GM12873 (cell line): ENCODE results near the gene PSTPIP2.

Experiments
- TF ChIP-seq, protein P1 (sequence below): IDR thresholded peaks from 2 replicates; pipeline ENCODE4 v1.5.1; 2012; ENCODE audit warnings: low read depth, mild to moderate bottlenecking, moderate library complexity, low read length, control low read depth; ENCODE audit not compliant: insufficient read depth; ENCODE audit errors: missing control alignments

PSTPIP2 gene

DNA sequence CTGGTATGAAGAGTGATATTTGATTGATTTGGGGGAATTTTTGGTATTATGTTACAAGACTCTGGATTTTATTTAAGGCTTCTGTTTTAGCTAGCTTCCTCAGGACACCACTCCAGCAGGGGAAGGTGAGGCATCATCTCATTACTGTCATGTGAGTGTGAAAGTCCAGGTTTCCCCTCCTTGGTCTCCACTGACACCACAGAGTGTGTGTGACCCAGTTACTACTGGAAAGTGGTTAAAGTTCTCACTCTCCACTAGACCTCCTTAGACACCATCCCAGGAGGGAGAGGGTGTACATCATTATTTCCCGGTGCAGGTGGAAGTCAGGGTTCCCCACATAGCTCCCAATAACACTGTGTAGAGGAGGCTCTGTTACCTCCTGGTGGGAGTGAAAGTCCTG is 69.1 kb downstream of the PSTPIP2 start:
- TF ChIP-seq, protein P1, sequence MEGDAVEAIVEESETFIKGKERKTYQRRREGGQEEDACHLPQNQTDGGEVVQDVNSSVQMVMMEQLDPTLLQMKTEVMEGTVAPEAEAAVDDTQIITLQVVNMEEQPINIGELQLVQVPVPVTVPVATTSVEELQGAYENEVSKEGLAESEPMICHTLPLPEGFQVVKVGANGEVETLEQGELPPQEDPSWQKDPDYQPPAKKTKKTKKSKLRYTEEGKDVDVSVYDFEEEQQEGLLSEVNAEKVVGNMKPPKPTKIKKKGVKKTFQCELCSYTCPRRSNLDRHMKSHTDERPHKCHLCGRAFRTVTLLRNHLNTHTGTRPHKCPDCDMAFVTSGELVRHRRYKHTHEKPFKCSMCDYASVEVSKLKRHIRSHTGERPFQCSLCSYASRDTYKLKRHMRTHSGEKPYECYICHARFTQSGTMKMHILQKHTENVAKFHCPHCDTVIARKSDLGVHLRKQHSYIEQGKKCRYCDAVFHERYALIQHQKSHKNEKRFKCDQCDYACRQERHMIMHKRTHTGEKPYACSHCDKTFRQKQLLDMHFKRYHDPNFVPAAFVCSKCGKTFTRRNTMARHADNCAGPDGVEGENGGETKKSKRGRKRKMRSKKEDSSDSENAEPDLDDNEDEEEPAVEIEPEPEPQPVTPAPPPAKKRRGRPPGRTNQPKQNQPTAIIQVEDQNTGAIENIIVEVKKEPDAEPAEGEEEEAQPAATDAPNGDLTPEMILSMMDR = no peak

DNA sequence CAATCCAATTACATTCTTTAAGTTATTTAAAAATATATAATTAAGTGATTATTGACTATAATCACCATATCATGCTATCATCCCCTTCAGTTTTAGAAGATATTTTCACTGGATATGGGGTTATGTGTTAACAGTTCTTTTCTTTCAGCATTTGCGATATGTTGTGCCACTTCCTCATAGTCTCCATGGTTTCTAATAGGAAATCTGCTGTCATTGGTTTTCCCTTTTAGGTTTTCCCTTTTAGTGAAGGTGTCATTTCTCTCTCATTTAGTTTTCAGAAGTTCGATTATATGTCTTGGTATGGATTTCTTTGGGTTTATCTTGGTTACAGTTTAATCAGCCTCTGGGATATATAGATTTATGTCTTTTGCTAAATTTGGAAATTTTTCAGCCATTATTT is 70.2 kb downstream of the PSTPIP2 start:
- TF ChIP-seq, protein P1 = no peak

DNA sequence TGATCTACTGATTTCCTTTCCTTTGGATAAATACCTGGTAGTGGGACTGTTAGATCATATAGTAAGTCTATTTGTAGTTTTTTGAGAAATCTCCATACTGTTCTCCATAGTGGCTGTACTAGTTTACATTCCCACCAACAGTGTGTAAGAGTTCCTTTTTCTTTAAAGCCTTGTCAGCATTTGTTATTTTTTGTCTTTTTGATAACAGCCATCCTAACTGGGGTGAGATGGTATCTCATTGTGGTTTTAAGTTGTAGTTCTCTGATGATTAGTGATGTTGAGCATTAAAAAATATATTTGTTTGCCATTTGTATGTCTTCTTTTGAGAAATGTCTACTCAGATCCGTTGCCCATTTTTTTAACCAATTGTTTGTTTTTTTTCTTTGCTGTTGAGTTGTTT is 71.0 kb downstream of the PSTPIP2 start:
- TF ChIP-seq, protein P1 = no peak

DNA sequence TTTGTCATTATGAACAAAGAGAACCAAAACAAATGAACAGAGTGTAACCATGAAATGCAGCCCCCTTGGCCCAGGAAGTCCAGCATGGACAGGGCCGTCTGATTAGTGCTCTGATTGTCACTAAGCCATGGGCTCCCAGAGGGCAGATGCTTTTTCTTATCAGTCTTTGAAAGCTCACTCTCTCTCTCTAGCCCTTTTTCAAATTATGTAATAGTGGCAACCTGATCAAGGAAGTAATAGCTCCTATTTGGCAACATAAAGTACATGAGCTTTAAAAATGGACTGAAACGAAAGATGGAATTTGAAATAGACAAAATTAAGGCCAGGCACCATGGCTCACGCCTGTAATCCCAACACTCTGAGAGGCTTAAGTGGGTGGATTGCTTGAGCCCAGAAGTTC is 72.5 kb downstream of the PSTPIP2 start:
- TF ChIP-seq, protein P1 = no peak

DNA sequence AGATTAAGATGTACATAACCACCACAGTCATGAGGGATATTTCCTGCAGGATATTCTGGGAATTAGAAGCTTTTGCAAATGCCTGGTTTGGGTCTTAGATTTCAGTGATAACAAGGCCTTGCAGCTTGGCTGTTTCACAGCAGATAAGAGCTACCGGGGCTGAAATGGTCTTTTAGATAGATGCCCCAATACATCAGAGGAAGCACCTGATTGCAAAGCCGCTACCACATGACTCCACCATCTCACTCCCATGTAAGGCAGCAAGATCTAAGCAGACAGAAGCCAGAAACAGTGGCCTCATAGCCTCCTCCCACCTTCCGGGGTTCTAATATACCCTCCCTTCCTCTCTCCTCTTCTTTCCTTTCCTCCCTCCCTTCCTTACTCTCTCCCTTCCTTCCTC is 73.8 kb downstream of the PSTPIP2 start:
- TF ChIP-seq, protein P1 = no peak

DNA sequence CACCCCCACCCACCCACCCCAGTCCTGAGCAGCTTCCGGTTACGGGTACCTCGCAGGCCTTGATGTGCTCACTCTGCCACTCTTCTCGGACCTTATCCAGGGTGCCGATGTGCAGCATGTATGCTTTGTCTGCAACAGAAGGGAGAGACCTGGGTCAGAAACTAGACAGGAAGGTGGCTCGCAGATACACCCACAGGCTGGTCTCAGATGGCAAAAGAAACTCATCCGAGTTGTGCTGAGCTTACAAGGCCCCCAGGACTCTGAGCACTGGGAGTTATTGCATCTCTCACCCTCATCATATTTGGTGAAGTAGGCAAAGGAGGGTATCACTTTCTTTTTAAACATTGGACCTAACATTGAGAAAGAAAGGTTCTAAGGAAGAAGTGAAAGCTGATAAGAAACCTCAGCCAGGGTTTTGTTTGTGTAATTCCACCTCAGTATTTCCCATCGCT is 74.3 kb downstream of the PSTPIP2 start:
- TF ChIP-seq, protein P1 = no peak

DNA sequence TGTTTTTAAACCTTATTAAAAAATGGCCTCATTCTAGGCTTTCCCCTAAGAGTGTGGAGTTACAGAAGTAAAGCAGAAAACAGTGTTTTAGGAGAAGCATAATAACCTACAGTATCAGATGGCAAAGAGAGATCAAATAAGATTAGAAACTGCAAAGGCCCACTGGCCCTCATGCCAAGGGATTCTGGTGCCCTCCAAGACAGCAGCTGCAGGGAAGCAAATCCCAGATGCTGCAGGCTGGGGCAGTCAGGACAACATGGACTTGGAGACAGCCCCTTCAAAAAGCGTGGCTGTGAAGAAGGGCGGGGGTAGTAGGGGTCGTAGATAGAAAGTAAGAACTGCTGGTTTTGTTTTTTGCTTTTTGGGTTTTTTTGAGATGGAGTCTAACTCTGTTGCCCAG is 76.6 kb downstream of the PSTPIP2 start:
- TF ChIP-seq, protein P1 = no peak

DNA sequence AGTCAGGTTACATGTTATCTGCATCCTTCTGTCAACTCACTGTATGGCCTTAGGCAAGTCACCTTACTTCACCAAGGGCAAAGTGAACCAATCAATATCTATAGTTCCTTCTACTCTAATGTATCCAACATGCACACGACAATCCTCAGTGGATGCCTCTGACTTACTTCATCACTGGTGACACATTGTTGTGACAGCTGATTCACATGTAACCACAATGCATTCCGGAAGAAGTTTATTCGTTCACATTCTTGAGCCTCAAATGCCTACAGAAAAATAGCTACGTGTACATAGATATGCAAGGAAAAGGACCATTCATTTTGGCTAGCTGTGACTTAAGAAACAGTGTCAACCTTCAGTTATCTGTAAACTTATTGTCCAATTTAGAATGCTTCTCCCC is 78.6 kb downstream of the PSTPIP2 start:
- TF ChIP-seq, protein P1 = no peak
